ENCODE data around the gene FAM167B. TPM values are rescaled to one million over a fixed set of nuclear protein-coding genes. Genes with fewer than 3 reads are reported as not detected.

The FAM167B gene
- total RNA-seq, 1 experiment from 2014 or later = 1.5 TPM

DNA sequence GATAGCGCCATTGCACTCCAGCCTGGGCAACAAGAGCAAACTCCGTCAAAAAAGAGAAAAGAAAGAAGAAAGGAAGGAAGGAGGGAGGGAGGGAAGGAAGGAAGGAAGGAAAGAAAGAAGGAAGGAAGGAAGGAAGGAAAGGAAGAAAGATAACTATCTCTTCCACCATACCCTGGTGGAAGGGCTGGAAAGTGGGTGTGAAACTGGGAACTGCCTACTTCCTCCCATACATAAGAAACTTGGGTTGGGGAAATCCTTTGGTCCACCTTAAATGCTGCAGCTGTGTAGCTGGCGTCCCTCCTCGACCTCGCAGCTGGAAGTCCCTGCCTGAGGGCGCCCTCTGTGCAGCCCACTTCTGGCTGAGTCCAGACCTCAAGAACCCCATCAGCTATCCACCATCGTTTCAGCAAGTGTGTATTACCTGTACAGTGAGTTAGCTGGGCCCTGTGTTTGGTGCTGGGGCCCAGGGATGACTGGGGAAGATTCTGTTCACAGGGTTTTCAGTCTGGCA is 4.6 kb upstream of the FAM167B start:
- Histone ChIP-seq H3T11ph (ENCODE audit: low read length) (no peak overlapping the region), H3K9ac (ENCODE audit: extremely low read depth, insufficient read length, low read length) (no peak overlapping the region), H3K27ac (ENCODE audit: insufficient read length, low read depth, low read length) (no peak overlapping the region), H3K4me2 (ENCODE audit: insufficient read depth, insufficient read length, low read length) (no peak overlapping the region), H4K8ac (replicated peaks; ENCODE audit: insufficient read length, low read depth, low read length) (no peak overlapping the region), H3K4ac (ENCODE audit: low read depth, low read length) (no peak overlapping the region), H2AK5ac (ENCODE audit: insufficient read length, low read length) (no peak overlapping the region), H4K91ac (ENCODE audit: insufficient read length, low read depth, low read length) (no peak overlapping the region), H3K56ac (ENCODE audit: insufficient read length, low read depth, low read length) (no peak overlapping the region), H3K4me1 (ENCODE audit: insufficient read depth, low read length) (no peaks in the 10 kb centered on the region; the same call in 1 of the 2 replicates), H2BK15ac (ENCODE audit: low read depth, low read length) (no peak overlapping the region), H4K5ac (ENCODE audit: insufficient read length, low read depth, low read length) (no peak overlapping the region), H3K9me3 (ENCODE audit: control insufficient read depth, low read depth, low read length) (no peaks in the 10 kb centered on the region), H2BK20ac (ENCODE audit: low read depth, low read length, poor library complexity, severe bottlenecking) (no peak overlapping the region), H2BK5ac (ENCODE audit: insufficient read length, low read length) (no peak overlapping the region), H3K14ac (ENCODE audit: insufficient read depth, low read length) (no peak overlapping the region), H3K27me3 (ENCODE audit: insufficient read depth, low read length) (no peaks in the 10 kb centered on the region), H4K20me1 (ENCODE audit: control insufficient read depth, insufficient read depth, insufficient read length) (no peaks in the 10 kb centered on the region), H2BK12ac (ENCODE audit: insufficient read length, low read depth, low read length) (no peak overlapping the region), H2AFZ (ENCODE audit: low read length) (no peak overlapping the region), H3K79me2 (ENCODE audit: insufficient read depth, low read length) (no peaks in the 10 kb centered on the region), H3K18ac (ENCODE audit: insufficient read length, low read depth, low read length) (no peak overlapping the region), H2BK120ac (ENCODE audit: low read depth, low read length, poor library complexity, severe bottlenecking) (no peak overlapping the region), H3K79me1 (ENCODE audit: insufficient read depth, low read depth, low read length, poor library complexity, severe bottlenecking) (no peaks in the 10 kb centered on the region), H3K23ac (ENCODE audit: insufficient read length, low read depth, low read length) (no peak overlapping the region), H3K23me2 (ENCODE audit: insufficient read length, low read depth, low read length, poor library complexity, severe bottlenecking) (peaks cover 17% of the 10 kb centered on the region)
- WGBS (ENCODE audit: extremely low coverage, insufficient read length, low lambda C conversion rate) = no CpG with 5 or more reads among the region's 7 CpGs
- Mint-ChIP-seq H3K4me1 (peaks cover 21 to 23% of the 10 kb centered on the region in 2 experiments), H3K27ac (no peak overlapping the region; a peak in 1 of 7 replicates), H3K9me3 (no peaks in the 10 kb centered on the region), H3K4me3 (peak overlapping the region; percentile 19 to 61; a peak in 4 of 5 replicates), H3K27me3 (ENCODE audit: low read depth) (peaks cover 4% of the 10 kb centered on the region), H3K36me3 (ENCODE audit: insufficient read depth in 1 of 3, low read depth in 3 of 3) (no peaks in the 10 kb centered on the region)
- peak; percentile 50 for DNase-seq
- no peak for TF ChIP-seq CTCF (conservative IDR thresholded peaks at IDR 0.05)

All from H9 (cell line).